HG03039 (cell line): ENCODE results near the gene AGPAT2.
A peak's percentile ranks its signal among the peaks of the same experiment; 100 is the strongest.

Experiments used
- ATAC-seq: cut with Tn5 transposase; IDR thresholded peaks from one replicate; pipeline ENCODE4 v1.9.1; 2021; ENCODE audit warnings: mild to moderate bottlenecking, moderate library complexity; ENCODE audit not compliant: unreplicated experiment

The AGPAT2 gene

GRCh38 chr9:136686794-136687711 lies at the start of gene AGPAT2:
AGPAT2 (minus strand) TSS chr9:136687457; CDS start chr9:136687357, 100 bp downstream.
- ATAC-seq = no peak

GRCh38 chr9:136735812-136736480 lies 48.7 kb upstream of the AGPAT2 start:
- no peak for ATAC-seq

GRCh38 chr9:136734837-136735496 lies 47.7 kb upstream of the AGPAT2 start:
- no peak for ATAC-seq

GRCh38 chr9:136733611-136734010 lies 46.4 kb upstream of the AGPAT2 start:
- ATAC-seq = no peak

- ATAC-seq = no peak
Measured at GRCh38 chr9:136732444-136733178, 45.4 kb upstream of the AGPAT2 start.

- ATAC-seq = no peak
Measured at GRCh38 chr9:136729926-136730325, 42.7 kb upstream of the AGPAT2 start.

- ATAC-seq = no peak
Measured at GRCh38 chr9:136729144-136729543, 41.9 kb upstream of the AGPAT2 start.

GRCh38 chr9:136728548-136729123 lies 41.4 kb upstream of the AGPAT2 start:
- ATAC-seq = peak; percentile 19

- ATAC-seq = peak; percentile 62
Measured at GRCh38 chr9:136728080-136728547, 40.9 kb upstream of the AGPAT2 start.

- no peak for ATAC-seq
Measured at GRCh38 chr9:136726631-136727191, 39.5 kb upstream of the AGPAT2 start.

GRCh38 chr9:136726118-136726517 lies 38.9 kb upstream of the AGPAT2 start:
- ATAC-seq = no peak

- no peak for ATAC-seq
Measured at GRCh38 chr9:136725612-136726011, 38.4 kb upstream of the AGPAT2 start.

GRCh38 chr9:136724772-136725171 lies 37.5 kb upstream of the AGPAT2 start:
- no peak for ATAC-seq

GRCh38 chr9:136723989-136724388 lies 36.7 kb upstream of the AGPAT2 start:
- no peak for ATAC-seq

GRCh38 chr9:136723362-136723976 lies 36.2 kb upstream of the AGPAT2 start:
- no peak for ATAC-seq

- ATAC-seq = no peak
Measured at GRCh38 chr9:136722969-136723356, 35.7 kb upstream of the AGPAT2 start.

- no peak for ATAC-seq
Measured at GRCh38 chr9:136722093-136722968, 35.1 kb upstream of the AGPAT2 start.

- no peak for ATAC-seq
Measured at GRCh38 chr9:136721339-136722092, 34.3 kb upstream of the AGPAT2 start.
